Endometrial microvascular endothelial cells (primary cell): ENCODE data around the gene TSPAN17. TPM values are rescaled to one million over a fixed set of nuclear protein-coding genes. Genes with fewer than 3 reads are reported as not detected.

Source experiments
- in situ Hi-C: cut with HindIII; loops from 2 replicates; pipeline ENCODE4 v1.10.0; 2017; ENCODE audit warnings: low sequenced_read_pairs, low pct_unique_long_range_greater_than_20kb; ENCODE audit errors: inconsistent ontology term
- total RNA-seq: library from RNA; depleted of rRNA; stranded (reverse); fragments of >200 nt; gene quantifications from one replicate; pipeline ENCODE4 v1.2.3, GENCODE V29; 2015; ENCODE audit errors: inconsistent ontology term

Gene TSPAN17
- total RNA-seq, 1 donor from 2014 or later: 56.6 TPM

- in situ Hi-C loops: no loop called here
These were observed 7.6 kb downstream of the TSPAN17 start for GRCh38 chr5:176654856-176655255.

- in situ Hi-C loops: no loop called here
These were observed 9.2 kb downstream of the TSPAN17 start for GRCh38 chr5:176656467-176656990.

- in situ Hi-C loops: no loop called here
These were observed 10.8 kb downstream of the TSPAN17 start for GRCh38 chr5:176658007-176658599.

DNA sequence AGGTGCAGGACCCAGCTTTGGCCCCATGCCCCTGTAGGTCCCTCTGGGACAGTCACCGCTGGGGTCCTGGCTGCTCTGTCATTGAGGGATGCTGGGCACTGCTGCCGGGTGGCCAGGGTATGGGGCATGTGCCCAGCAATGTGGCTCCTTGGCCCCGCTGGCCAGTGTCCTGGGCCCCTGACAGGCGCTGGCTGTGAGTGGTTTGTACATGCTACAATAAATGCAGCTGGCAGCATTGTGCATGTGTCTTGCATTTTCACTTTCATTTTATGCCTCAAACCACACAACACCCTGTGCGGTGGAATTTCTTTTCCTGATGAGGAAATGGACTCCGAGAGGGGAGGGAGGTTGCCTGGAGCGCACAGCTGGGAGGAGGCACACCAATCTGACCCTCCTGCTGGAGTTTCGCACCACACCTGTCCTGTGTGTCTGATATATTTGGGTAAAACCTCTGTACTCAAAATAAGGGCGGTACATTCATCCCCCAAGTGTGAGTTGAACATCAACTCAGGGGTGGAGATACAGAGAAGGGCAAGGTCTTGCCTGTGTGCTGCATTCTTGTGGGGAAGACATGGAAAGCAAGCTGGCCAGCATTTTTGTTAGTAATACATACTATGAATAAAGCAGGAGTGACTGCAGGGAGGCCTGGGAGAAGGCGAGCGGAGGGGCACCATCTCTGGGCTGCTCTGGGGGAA, 11.7 kb downstream of the TSPAN17 start:
- in situ Hi-C loops: no loop called here

GRCh38 chr5:176659512-176659839, 12.2 kb downstream of the TSPAN17 start:
- in situ Hi-C loops: no loop called here

DNA sequence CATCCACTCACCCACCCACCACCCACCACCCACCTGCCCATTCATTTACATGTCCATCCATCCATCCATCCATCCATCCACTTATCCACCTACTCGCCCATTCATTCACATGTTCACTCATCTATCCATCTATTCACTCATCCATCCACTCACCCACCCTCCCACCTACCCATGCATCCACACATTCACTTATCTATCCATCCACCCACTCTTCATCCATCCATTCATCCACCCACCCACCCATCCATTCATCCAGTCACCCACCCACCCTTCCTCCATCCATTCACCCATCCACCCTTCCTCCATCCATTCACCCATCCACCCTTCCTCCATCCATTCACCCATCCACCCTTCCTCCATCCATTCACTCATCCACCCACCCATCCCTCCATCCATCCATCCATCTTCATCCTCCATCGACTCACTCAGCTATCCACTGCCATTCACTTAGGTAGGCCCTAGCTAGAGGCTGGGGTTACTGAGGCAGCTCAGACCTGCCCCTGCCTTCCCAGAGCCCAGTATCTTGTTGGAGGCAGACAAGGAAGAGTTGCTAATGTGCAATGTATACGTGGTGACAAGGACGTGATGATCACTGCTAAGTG, 12.7 kb downstream of the TSPAN17 start:
- in situ Hi-C loops: no loop called here

DNA sequence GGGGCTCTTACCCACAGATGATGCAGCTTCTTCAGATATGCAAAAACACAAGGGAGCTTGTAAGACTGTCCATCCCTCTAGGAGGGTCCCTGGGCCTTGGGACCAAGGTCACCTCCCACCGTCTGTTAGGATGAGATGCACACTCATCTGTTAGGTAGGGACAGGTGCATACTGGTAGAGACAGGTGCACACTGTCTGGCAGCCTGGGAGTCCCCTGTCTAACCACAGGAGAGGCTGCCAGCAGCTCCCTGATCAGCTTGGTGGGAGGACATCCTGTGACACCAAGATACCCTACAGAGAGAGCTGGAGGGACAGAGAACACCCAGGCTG, 13.2 kb downstream of the TSPAN17 start:
- in situ Hi-C loops: no loop called here

DNA sequence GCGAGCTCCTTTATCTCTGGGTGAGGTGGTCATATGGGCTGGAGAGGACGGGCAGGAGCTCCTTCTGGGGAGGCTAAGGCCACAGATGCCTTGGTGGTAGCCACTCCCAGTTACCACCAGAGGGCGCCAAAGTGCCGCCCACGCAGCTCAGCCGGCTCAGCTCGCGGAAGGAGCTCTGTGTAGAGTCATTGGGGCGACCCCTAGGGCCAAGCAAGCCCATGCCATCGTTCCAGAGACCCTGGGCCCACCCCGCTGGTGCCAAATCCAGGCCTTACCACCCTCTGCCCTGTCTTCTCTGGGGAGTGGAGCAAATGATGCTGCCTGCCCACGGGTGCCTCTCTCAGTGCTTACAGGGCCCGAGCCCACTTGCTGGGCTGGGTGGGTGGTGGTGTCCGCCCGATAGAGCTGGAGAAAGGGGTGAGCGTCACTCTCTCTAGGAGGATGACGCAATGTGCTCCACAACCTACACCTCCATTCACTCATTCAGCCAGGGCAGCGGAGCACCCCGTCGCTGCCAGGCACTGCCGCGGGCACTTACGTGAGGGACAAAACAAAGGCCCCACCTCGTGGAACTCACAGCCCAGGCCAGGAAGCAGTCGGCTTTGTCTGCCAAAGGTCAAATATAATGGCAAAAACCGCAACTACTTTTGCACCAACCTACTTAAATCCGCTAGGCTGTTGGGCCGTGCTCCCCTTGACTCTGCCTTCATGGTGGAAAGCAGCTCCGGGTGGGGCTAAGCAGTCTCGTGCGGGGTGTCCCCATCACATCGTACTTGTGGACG, 13.8 kb downstream of the TSPAN17 start:
- in situ Hi-C loops: no loop called here

GRCh38 chr5:176661676-176662075, 14.4 kb downstream of the TSPAN17 start:
- in situ Hi-C loops: no loop called here

DNA sequence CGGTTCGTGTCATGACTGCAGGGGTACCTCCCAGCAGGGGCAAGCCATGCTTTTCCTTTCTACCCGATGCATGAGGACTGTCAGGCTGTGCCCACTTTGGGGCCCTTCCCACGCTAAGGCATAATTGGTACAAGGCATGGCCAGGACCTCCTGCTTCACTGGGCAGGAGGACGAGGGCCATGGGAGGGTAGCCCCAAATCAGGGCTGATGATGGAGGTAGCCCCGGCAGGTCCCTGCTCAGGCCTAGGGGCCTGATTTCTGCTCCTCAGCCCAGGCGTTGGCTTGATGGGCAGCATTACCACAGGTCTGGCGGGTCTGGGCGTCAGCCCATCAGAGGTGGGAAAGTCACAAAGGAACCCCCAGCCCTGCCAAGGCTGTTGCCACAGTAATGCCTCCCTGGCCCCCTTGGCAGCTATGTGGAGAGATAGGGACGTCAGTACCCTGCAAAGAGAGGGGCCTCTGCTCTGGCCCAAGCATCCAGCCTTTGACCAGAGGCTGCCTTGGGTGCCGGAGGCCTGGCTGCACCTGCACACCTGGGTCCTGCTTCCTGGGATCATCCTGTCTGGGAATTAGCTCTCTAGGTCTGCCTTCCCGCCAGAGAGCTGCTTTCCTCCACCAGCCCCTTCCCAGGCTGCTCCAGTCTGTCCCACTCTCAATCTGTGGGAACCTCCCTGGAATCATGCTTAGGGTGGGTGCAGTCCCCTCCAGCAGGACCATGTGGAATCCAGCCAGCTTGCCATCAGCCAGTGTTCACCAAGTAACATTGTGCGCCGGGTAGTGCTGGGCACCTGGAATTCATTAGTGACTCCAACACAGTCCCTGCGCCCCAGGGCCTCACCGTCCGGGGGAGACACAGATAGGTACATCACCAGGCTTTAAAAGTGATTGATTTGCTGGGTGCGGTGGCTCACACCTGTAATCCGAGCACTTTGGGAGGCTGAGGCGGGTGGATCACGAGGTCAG, 15.4 kb downstream of the TSPAN17 start:
- in situ Hi-C loops: no loop called here

GRCh38 chr5:176663566-176663965, 16.3 kb downstream of the TSPAN17 start:
- in situ Hi-C loops: no loop called here

- in situ Hi-C loops: no loop called here
These were observed 17.2 kb downstream of the TSPAN17 start for GRCh38 chr5:176664479-176664878.

GRCh38 chr5:176664886-176665285, 17.6 kb downstream of the TSPAN17 start:
- in situ Hi-C loops: no loop called here

DNA sequence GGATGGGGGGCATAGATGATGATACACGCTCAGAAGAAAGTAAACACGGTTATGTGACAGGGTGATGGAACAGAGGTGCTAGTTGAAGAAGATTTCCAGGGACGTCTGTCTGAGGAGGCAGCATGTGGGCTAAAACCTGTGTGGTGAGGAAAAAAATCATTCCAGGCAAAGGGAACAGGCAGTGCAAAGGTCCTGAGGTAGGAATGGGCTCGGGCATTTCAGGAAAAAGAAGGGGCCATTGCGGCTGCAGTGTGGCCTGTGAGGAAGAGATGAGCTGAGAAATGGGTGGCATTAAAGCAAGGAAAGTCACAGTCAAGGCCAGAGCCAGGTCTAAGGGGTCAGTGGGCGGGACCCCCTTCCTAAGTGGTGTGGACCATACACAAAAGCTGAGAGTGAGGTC, 18.2 kb downstream of the TSPAN17 start:
- in situ Hi-C loops: no loop called here

DNA sequence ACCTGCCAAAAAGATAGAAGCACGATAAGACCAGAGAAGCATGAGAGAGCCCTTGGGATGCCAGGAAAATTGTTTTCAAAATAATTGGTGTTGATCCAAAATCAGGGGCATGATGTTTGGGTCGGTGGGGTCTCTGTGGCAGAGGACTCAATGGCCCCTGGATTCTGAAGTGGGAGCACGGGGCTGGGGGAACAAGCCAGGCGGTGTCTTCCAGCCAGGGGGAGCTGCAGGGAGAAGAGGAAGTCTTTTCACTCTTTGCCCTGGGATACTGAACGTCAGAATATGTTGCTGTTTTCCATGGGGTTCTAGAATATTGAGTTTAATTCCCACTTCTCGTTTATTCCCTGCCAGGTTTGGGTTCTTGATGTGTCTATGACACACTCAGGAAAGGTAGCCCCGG, 20.4 kb downstream of the TSPAN17 start:
- in situ Hi-C loops: no loop called here

GRCh38 chr5:176670449-176670848, 23.2 kb downstream of the TSPAN17 start:
- in situ Hi-C loops: no loop called here

GRCh38 chr5:176671399-176671798, 24.1 kb downstream of the TSPAN17 start:
- in situ Hi-C loops: no loop called here

DNA sequence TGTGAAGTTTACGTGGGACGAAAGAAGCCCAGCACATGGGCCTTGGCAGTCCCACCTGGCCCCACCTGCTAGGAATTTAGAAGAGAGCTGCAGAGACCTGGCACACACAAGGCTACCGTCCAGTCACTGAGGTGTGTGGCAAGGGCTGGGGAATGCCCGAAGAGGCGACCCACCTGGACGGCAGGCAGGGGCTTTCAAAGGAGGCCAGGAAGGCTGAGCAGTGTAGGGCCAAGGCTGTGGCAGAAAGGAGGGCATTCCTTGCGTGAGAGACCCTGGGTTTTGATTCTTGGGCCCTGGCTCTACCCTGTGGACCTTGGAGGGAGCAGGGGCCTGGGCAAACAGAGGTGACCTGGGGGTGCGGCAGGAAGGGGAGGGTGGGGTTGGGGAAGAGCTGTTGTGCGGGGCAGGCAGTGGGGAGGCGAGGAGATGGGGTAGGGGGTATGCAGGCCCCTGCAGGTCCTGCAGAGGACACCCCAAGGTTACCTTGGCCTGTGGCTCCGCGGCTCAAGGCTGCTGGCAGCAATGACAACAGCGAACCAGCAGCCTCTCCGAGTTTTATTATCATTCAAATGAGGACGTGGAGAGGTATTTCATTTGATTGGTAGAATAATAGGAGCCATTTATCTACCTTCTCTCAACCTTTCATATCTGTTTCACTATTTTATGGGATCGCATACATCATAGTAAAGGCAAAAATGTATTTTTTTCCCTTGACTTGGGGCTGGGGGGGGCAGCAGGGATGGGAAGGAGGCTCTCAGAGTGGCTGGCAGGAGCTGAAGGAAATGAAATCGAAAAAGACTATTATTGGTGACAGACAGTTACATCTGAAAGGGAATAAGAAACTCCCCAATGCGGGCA, 24.8 kb downstream of the TSPAN17 start:
- in situ Hi-C loops: no loop called here
